Subcutaneous adipose tissue (tissue), 4 donors: ENCODE data around the gene SAMD4A. TPM values are rescaled to one million over a fixed set of nuclear protein-coding genes. Genes with fewer than 3 reads are reported as not detected.

Experiments
- CTCF ChIP-seq: fragments of 450-650 bp; IDR thresholded peaks from one replicate; pipeline ENCODE4 v1.5.1; 2016; ENCODE audit warnings: low read depth, mild to moderate bottlenecking, control low read depth, antibody characterized with exemption, moderate library complexity
- total RNA-seq, 4 donors: library from RNA; depleted of rRNA; stranded (reverse); fragments of >200 nt; gene quantifications; one replicate each; pipeline ENCODE4 v1.1.0, GENCODE V29; 2016

Gene SAMD4A
- total RNA-seq, 4 donors from 2014 or later: 30.0 to 65.9 (median 39.7) TPM

GRCh38 chr14:54685286-54685845 lies 118.4 kb downstream of the SAMD4A start:
- no peak for TF ChIP-seq CTCF

- no peak for TF ChIP-seq CTCF
Measured at GRCh38 chr14:54686219-54686870, 119.4 kb downstream of the SAMD4A start.

- no peak for TF ChIP-seq CTCF
Measured at GRCh38 chr14:54686871-54687749, 120.2 kb downstream of the SAMD4A start.

- no peak for TF ChIP-seq CTCF
Measured at GRCh38 chr14:54687750-54688119, 120.8 kb downstream of the SAMD4A start.

GRCh38 chr14:54688229-54688628 lies 121.3 kb downstream of the SAMD4A start:
- TF ChIP-seq CTCF: no peak

- TF ChIP-seq CTCF: no peak
Measured at GRCh38 chr14:54689928-54690327, 123.0 kb downstream of the SAMD4A start.

- no peak for TF ChIP-seq CTCF
Measured at GRCh38 chr14:54690887-54691286, 124.0 kb downstream of the SAMD4A start.
